HG02678 (cell line): ENCODE data around the gene OBI1.
"Not testable (repeated sequence)": the region's sequence is repeated elsewhere in the genome, so short reads cannot be mapped to it uniquely, and the experiment has no call there.

Experiments
- ATAC-seq: cut with Tn5 transposase; IDR thresholded peaks from one replicate; pipeline ENCODE4 v1.9.1; 2021; ENCODE audit warnings: mild to moderate bottlenecking, moderate library complexity; ENCODE audit not compliant: unreplicated experiment

Gene OBI1

DNA sequence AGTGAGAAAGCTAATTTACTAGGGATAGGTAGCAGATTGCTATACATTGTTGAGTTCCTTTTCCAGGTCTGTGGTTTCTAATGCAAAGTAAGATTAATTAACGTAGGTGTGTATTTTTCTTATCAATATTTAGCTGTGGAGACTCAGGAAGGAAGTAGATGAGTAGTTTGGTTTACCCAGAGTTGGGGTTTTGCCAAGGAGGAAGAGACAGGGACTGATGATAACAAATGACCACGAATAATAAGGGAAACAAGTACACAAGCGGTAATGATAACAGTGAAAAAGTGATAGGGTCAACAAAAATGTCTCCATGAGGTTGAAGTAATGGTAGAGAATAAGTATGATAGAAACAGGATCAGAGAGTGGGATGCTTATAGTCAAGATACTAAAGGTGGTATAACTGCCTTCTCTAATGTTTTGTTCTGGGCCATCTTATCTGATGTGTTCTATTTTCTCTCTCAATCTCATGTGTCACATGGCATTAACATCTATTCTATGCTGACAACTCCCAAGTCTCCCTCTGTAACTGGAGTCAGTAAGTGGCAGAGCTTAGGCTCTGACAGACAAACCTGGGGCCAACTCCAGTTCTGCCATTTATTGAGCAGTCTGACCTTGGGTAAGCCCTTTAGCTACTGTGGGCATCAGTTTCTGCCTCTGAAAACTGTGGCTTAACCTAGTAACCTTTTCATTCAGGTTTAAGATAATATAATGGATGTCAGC is 8.8 kb downstream of the OBI1 start:
- no peak for ATAC-seq

DNA sequence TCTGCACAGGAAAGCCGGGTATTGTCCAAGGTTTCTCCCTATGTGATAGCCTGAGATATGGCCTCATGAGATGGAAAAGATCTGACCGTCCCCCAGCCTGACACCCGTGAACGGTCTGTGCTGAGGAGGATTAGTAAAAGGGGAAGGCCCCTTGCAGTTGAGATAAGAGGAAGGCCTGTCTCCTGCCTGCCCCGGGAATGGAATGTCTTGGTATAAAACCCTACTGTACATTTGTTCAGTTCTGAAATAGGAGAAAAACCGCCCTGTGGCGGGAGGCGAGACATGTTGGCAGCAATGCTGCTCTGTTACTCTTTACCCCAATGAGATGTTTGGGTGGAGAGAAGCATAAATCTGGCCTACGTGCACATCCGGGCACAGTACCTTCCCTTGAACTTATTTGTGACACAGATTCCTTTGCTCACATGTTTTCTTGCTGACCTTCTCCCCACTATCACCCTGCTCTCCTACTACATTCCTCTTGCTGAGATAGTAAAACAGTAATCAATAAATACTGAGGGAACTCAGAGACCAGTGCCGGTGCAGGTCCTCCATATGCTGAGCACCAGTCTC is 11.8 kb downstream of the OBI1 start:
- ATAC-seq: not testable (repeated sequence)

DNA sequence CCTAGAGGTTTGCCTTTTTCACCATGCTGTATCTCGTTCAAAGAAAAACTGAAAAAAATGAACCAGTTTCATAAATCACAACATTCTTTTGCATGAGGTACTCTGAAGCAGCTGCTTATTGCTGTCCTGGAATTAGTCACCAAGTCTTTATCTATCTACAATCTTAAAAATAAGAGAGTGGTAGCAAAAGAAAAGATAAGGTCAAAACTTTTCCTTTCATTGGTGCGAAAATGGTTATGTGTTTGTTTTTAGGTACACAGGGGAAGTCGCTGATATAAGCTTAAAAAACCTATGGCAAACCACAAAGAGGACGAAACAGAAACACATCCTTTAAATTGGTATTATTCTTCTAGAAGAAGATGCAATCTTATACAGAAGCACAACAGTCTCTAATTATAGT is 20.7 kb downstream of the OBI1 start:
- ATAC-seq: peak; percentile 68

DNA sequence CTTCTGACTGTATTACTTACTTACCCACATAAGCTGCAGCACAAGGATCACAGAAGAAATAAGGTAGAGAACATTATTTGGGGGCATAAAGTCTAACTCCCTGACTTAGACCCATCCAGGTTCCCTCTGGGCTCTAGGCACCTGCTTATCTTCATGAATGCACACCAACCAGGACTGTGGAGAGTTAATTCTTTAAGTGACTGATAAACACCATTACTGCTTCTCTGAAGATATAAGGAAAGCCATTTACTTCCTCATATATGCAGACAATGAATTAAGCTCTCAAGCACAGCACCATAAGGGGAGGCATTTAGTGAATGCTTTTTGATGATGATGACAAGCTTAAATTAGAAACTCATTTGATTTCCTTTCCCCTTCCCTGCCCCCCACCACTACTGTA is 22.5 kb downstream of the OBI1 start:
- ATAC-seq: no peak

DNA sequence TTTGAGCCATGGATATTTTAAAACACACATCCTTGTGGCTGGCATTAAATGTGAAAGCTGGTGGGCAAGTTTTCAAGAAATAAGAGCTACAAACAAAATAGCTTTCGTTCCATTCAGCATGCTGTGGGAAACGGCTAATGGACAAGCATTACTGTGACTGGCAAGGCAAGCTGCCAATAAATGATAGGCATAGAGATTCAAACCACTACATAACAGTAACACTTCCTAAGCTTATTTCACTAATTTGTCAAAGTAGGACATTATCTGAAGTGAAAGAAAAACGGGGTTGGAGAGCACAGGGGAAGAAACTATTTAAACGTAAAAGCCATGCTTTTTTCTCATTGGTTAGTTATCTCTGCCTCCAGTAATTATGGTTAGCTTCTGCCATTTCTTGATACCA is 26.0 kb downstream of the OBI1 start:
- no peak for ATAC-seq

DNA sequence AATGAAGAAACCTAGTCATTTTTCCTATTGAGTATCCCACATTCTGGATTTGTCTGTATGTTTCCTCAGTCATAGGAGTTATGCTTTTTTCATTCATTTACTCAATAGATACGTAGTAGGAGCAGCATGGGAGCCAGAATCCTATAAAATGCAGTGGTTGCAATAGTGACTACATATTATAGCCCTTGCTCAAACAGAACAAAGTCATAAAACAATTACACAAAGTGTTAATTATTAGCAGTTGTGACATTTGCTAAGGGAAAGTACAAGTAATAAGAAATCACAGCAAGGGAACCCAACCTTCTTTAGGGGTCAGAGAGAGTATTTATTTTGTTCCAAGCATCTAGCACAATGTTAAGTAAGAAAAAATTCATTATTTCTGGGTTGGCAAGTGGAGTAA is 27.9 kb downstream of the OBI1 start:
- ATAC-seq: no peak

DNA sequence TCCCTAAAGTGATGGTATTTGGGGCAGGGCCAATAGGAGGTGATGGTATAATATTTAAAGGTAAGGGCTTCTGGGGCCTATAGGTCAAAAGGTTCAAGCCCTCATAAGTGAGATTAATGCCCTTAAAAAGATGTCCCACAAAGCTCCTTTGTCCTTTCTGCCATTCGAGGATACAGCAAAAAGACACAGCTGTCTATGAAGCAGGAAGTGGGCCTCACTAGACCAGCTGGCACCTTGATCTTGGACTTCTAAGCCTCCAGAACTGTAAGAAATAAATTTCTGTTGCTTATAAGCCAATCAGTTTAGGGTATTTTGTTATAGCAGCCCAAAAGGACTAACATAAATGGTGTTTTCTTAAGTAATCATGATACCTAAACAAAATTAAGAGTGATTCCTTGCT is 28.4 kb downstream of the OBI1 start:
- no peak for ATAC-seq

DNA sequence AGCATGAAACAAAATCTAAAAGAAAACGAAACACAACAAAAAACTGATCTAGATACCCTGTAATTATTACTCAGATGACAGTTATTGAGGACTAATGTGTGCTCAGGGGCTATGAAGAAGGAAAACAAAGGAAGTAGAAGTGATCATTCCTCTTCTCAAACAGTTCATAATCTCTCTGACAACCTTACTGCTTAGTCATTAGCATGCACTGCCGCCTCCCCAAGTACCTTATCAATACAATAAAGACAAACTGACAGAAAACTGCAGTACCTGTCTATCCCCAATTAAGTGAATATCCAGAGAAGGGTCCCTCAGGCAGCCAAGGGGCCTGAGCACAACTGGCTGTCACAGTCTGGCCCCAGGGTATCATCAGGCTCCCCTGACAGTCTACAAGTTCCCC is 33.6 kb downstream of the OBI1 start:
- ATAC-seq: no peak

DNA sequence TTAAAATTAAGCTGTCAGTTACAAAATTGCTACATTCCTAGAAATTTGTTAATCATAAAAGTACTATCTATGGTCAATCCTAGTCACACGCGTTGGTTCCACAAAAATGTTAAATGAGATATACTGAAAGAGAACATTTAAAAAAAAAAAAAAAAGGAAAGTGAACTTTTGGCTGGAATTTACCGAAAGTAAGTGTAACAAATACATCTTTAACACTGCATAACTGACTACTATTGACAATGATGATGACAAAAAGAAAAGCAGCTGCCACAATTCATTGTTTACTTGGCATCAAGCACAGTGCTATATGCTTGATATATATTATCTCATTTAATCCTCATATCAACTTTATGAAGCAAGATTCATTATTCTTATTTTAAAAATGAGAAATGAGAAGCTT is 35.8 kb downstream of the OBI1 start:
- ATAC-seq: no peak

DNA sequence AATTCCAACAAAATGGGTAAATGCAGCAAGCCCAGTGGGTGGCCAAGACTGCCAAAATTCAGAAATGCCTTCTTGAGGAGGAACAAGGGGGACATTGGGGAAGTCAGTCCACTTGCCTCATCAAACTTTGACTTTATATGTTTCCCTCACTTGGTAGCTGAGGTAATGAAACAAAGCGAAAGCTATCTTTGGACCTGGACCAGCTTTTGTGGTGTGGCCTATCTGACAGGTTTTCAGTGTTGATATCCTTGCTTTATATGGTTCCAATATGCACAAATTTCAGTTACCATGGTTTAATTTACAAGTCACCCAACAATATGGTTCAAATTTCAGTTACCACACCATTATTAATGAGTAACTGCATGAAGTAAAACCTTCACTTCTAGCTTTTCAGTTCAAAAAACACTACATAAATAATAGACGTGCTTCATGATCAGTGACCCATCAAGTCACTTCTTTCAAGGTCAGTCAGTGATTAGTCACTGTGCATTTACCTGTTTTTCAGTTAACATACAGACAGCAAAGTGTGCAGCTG is 38.0 kb downstream of the OBI1 start:
- no peak for ATAC-seq

DNA sequence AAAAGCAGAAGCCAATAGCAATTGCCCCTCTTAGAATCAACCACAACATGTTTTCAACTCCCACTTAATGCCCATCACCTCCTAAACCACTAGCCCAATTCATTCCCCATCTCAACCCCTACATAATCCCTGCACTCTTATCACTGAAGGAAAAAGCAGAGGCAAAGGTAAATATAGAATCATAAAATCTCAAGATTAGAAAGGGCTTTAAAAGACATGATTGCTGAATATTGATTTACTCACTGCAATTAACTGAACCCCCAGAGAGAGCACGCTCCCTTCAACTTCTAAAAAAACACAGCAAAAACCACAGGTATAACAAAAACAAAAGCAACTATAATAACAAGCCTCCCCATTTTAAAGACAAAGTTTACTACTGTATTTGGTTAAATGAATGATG is 40.5 kb downstream of the OBI1 start:
- ATAC-seq: no peak

DNA sequence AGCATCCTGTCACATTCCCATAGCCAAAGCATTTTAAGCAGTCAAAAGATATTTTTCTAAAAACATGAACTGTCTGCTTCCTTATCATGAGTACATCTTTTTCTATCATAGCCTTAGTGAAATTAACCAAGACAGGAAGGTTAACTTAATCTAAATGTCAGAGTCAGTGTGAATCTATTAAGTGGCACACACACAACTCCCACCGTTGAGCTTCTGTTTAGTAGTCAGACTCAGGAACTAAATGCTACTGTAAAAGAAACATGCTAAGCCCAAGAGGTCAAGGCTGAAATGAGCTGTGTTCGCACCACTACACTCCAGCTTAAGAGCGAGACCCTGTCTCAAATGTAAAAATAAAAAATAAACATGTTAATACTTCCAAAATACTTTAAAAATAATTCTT is 47.9 kb downstream of the OBI1 start:
- no peak for ATAC-seq

DNA sequence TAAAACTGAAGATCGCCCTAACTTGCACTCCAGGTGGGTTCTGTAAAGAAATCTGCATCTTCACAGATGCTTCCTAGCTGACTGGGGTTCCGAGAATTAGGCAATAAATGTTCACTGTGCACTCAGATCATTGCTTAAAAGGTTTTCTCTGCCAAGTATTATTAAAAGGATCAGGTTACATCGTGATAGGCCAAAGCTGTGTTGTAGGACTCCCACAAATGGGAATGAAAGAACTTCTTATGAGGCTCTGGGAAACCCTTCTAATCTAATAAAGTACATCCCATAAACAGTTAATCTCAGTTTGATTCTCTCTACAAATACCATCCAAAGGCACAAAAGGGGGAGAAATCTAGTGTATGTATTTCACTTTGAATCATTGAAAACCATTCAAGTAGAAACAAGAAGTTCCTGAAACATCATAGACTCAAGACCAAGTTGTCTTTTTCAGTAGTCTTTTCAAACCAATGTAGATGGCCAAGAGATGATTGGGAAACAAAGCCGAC is 48.5 kb downstream of the OBI1 start:
- ATAC-seq: no peak

DNA sequence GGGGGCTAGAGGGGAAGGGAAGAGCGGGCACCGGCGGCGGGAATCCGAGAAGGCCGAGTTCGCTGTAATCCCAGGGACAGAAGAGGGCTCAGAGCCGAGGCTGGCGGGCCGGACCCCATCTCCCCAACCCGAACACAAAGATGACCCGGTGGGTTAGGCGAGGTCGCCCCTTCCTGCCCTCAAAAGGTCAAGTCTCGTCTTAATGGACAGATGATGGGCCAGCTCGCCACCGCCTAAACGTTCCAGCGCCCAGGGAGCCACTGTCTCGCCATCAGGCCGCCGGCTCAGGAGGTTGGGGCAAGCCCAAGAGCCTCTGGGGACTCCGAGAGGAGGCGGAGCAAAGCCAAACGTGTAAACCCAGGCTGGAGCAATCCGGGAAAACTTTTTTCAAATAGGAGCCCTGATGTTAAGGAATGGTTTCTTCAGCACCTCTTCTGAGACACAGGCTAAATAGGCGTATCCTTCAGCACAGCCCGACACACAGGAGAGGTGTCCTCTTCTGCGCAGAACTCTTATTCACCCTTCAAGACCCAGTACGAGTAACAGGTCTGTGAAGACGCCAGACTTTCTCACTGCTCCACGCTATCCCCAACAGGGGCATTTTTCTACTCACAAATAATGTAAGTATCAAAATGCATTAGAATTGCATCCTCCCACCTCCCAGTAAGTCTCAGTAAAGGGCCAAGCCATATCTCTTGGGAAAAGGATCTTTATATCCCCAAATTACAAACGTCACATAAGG is 49.3 kb downstream of the OBI1 start:
- ATAC-seq: peak; percentile 36

DNA sequence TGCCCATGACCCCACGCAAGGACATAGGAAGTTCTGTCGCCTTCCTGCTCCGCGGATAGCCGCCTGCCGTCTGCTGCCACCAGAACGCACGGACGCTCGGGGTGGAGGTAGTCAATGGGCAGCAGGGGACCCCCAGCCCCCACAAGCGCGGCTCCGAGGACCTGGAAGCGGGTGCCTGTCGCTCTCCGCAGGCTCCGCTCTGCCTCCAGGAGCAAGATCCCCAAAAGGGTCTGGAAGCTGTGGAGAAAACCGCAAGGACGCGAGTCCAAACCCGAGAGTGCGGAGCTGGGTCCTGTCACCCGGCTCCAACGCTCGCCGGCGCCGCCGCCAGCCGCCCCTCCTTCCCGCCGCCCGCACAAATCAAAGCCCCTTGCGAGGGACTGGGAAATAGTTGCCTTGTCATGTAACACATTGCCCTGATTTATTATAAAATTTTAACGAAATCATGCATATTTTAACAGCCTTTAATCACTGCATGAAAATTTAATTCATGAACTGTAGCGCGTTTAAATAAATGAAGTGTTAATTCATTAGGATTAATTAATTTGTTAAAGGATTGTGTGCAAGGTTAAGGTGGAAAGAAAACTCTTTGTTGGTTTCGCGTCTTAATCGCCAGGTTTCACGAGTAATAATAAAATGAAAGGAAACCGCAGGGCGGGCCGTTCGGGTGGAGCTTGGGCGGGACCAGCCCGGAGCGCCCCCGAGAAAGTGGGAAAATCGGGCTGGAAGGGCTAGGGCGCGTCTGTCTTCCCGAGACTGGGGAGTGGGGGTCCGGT is 50.1 kb downstream of the OBI1 start:
- no peak for ATAC-seq

DNA sequence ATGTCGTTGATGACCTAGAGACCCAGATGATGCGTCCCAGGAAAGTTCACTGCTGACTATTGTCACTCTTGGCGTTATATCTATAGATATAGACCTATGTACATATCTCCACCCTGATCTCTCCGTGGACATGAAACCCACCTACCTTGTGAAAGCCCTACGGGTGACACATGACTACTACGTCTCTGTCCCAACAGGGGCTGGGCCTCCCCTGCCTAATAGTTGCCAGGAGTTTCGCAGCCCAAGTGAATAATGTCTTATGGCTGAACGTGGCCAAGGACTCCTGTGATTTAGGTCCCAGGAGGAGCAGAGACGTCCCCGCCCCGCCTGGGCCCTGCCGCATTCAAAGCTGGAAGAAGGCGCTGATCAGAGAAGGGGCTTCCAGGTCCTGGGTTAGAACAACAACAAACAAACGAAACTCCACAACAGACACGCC is 50.7 kb downstream of the OBI1 start:
- no peak for ATAC-seq

DNA sequence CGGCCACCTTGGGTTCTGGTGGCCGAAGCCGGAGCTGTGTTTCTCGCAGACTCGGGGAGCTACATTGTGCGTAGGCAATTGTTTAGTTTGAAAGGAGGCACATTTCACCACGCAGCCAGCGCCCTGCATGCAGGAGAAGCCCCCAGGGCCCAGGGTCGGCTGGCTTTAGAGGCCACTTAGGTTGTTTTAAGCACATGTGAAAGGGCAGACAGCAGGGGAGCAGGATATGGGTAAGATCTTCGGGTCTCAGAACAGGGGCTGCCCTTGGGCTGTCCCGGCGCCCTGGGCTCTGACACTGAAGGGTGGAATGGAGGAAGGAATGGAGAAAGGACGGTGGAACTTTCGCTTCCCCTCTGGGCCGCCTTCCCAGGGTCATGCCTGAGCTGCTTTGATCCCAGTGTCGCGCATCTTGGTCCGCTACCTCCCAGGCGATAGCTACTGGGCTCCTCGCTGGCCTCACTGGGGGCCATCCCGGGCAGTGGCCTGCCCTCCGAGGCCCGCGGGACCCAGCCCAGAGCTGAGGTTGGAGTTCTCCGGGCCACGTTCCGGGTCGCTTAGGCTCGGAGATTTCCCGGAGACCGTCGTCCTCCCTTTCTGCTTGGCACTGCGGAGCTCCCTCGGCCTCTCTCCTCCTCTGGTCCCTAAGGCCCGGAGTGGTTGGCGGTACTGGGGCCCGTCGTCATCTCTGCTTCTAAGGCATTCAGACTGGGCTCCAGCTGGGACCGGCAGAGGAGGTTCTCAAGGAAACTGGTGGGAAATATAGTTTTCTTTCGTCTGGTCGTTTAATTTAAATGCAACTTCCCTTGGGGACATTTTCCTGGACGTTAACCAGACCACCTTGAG is 51.3 kb downstream of the OBI1 start:
- no peak for ATAC-seq

DNA sequence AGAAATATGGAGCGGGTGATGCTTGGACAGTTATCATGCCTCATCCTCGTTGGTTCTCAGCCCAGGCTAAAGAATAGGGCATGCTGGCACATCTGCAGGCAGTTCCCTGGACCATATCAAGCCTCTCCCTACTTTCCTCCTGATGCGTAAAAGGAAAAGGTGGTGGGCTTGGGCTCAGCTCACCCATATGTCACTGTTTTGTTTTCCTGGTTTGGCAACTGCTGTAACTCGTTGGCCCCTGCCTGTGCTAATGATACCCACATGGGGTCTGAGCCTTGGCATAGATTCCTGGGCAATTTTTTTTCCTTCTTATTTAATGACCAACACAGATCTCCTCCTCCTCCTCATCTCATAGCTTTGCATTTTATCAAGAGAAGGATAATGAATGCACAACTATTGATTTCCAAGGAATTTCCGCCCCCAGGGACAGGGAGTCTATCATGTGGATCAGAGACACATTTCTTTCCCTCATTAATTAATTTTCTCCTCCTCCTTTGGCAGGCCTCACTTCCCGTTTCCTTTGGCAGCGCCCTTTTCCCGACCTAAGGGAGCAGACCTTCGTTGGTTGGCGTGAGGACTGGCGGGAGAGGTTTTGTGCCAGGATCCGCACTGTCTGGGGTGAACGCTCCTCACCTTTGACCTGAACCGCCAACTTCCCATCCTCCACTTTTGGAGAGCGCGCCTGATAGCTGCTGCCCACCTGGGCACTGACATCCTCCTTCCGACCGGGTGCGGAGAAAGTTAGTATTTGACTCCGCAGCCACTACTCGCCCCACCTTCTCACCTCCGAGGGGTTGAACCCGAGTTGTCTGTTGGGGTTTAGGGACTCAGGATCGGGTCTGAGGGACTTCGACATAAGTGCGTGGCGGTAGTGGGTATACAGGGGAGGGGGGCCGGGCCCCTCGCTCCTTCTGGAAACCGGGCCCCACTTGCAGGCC is 52.2 kb downstream of the OBI1 start:
- ATAC-seq: no peak
